22Rv1 (cell line): ENCODE measurements around the gene LRRC34.

ENCODE experiments used
- CTCF ChIP-seq: fragments of 450-650 bp; IDR thresholded peaks from 2 replicates; pipeline ENCODE4 v1.5.1; 2017; ENCODE audit warnings: mild to moderate bottlenecking
- ZFX ChIP-seq: fragments of 450-650 bp; IDR thresholded peaks from 2 replicates; pipeline ENCODE4 v1.6.1; 2017; ENCODE audit warnings: antibody characterized with exemption, borderline replicate concordance

GRCh38 chr3:169748670-169749069 lies 64.0 kb downstream of the LRRC34 start:
- no peak for TF ChIP-seq CTCF
- TF ChIP-seq ZFX = no peak
